Stomach (tissue), 9 donors: ENCODE results near the gene GPR65. TPM values are rescaled to one million over a fixed set of nuclear protein-coding genes. Genes with fewer than 3 reads are reported as not detected.

Experiments
- DNase-seq, 2 donors: peaks; one replicate each; pipeline versions ENCODE4 v3.0.0 to v3.0.0-alpha.2; 2013 to 2019
- H3K27ac ChIP-seq, 5 donors: fragments of 200-600 bp in 4 of 5; sonication (generic) in 4 of 5; one replicate each; pipeline ENCODE4 v1.5.1; 2013 to 2019; ENCODE audit warnings: mild to moderate bottlenecking in 1 of 5, moderate library complexity in 1 of 5
- H3K27me3 ChIP-seq, 3 donors: fragments of 200-600 bp; sonication (generic); one replicate each; pipeline ENCODE4 v1.5.1; 2017 to 2019; ENCODE audit warnings: mixed run types in 1 of 3
- H3K36me3 ChIP-seq, 4 donors: fragments of 200-600 bp; sonication (generic); 1 replicate in 3 of 4; 2 replicates in 1 of 4; pipeline ENCODE4 v1.5.1; 2016 to 2019
- H3K4me1 ChIP-seq, 4 donors: fragments of 200-600 bp; sonication (generic); one replicate each; pipeline ENCODE4 v1.5.1; 2016 to 2019
- H3K4me3 ChIP-seq, 4 donors: fragments of 200-600 bp; sonication (generic) in 3 of 4; one replicate each; pipeline ENCODE4 v1.5.1; 2016 to 2019; ENCODE audit warnings: mild to moderate bottlenecking in 1 of 4
- H3K9me3 ChIP-seq, 4 donors: fragments of 200-600 bp; sonication (generic); one replicate each; pipeline ENCODE4 v1.5.1; 2016 to 2019
- EP300 ChIP-seq: sonication (generic); formaldehyde crosslinking; IDR thresholded peaks from one replicate; pipeline ENCODE4 v1.6.1; 2017; ENCODE audit warnings: antibody characterized with exemption
- POLR2A ChIP-seq, 4 donors: fragments of 450-650 bp; IDR thresholded peaks; one replicate each; pipeline ENCODE4 v1.6.1; 2016; ENCODE audit warnings: antibody characterized with exemption in 4 of 4, control low read depth in 2 of 4, mild to moderate bottlenecking in 1 of 4, moderate library complexity in 1 of 4
- POLR2AphosphoS5 ChIP-seq, 3 donors: sonication (generic); formaldehyde crosslinking; IDR thresholded peaks; one replicate each; pipeline ENCODE4 v1.6.1; 2016; ENCODE audit warnings: antibody characterized with exemption in 3 of 3
- WGBS, 5 donors: extraction: QIAGEN DNeasy Blood & Tissue Kit in 3 of 5; methylation state at CpG; one replicate each; pipeline versions ENCODE4 v1.1.5 to v1.1.7; 2013 to 2018; 5-methylcytosine and 5-hydroxymethylcytosine counted together
- intact Hi-C: fragments of 100-400 bp; cut with DNase I; formaldehyde crosslinking; loops from one replicate; pipeline ENCODE4 v1.15.1; 2023; ENCODE audit warnings: low total_unique reads
- polyA plus RNA-seq, 3 donors: library from polyadenylated mRNA; stranded (reverse); fragments of 200-250 nt; gene quantifications; one replicate each; pipeline ENCODE4 v1.2.3, GENCODE V29; 2013
- total RNA-seq, 5 donors: library from RNA; depleted of rRNA; stranded (reverse); fragments of >200 nt; gene quantifications; one replicate each; pipeline versions ENCODE4 v1.1.0 to v1.2.3, GENCODE V29; 2014 to 2016
- TF ChIP-seq, protein P1 (sequence below), 7 experiments: fragments of 450-650 bp in 4 of 7; fragments of 200-600 bp in 3 of 7; sonication (generic) in 3 of 7; IDR thresholded peaks; one replicate each; pipeline ENCODE4 v1.5.1; 2016 to 2019; ENCODE audit warnings: antibody characterized with exemption in 7 of 7, control low read depth in 2 of 7, mild to moderate bottlenecking in 1 of 7
- donor health status: healthy with polysubstance abuse.
- donor health status: Bipolar disorder and iron deficiency.
- donor health status: healthy.

GPR65 gene
- total and polyA plus RNA-seq, 8 donors: 0.48 to 2.6 (median 1.1) TPM; not detected in 2

DNA sequence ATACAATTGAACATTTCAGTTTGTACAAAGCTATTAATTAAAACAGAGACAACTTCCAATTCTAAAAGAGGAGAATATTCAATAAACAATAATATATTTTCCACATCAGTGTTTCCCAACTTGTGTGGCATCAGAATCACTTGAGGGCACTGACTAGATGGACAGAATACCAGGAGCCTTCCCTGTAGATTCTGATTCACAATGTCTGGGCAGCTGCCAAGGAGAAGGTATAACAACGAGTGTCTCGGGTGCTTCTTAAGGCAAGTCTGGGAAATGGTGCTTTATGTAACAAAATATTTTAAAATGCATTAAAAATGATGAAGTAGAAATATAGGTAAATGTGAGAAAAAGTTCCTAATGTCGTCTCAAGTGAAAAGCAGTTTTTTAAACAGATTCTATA, 38.1 kb upstream of the GPR65 start:
- Histone ChIP-seq H3K9me3 (no peaks in the 10 kb centered on the region), H3K27ac (no peak overlapping the region), H3K27me3 (no peaks in the 10 kb centered on the region), H3K36me3 (peaks cover 9 to 66% (median 62%) of the 10 kb centered on the region in 4 donors), H3K4me1 (no peaks in the 10 kb centered on the region), H3K4me3 (no peak overlapping the region)
- no peak for DNase-seq
- intact Hi-C loops: no loop called here
- WGBS, 5 donors: 85 to 92% (median 87%) methylated on average over 3 of the region's 3 CpGs
- TF ChIP-seq, protein P1, sequence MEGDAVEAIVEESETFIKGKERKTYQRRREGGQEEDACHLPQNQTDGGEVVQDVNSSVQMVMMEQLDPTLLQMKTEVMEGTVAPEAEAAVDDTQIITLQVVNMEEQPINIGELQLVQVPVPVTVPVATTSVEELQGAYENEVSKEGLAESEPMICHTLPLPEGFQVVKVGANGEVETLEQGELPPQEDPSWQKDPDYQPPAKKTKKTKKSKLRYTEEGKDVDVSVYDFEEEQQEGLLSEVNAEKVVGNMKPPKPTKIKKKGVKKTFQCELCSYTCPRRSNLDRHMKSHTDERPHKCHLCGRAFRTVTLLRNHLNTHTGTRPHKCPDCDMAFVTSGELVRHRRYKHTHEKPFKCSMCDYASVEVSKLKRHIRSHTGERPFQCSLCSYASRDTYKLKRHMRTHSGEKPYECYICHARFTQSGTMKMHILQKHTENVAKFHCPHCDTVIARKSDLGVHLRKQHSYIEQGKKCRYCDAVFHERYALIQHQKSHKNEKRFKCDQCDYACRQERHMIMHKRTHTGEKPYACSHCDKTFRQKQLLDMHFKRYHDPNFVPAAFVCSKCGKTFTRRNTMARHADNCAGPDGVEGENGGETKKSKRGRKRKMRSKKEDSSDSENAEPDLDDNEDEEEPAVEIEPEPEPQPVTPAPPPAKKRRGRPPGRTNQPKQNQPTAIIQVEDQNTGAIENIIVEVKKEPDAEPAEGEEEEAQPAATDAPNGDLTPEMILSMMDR (IDR thresholded peaks at IDR 0.05): no peak
- TF ChIP-seq EP300: no peak
- no peak for TF ChIP-seq POLR2AphosphoS5 (IDR thresholded peaks at IDR 0.05)

DNA sequence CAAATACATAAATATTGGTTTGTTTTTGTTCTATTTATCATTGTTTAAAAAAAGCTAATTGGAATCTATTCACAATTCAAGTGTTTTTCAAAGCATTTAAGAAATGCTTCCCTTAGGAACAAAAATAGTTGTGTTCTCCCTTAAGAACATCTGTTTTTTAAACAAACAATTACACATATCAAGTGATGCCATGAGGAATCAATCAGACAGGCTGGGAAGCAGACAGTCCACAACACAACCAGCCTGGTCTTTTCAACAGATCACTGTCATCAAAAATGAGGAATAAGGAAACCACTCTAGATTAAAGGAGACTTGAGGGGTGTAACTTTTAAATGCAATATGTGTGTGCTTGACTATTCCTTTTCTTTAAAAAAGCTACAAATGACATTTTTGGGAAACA, 37.4 kb upstream of the GPR65 start:
- no peaks in the 10 kb centered on the region for H3K9me3 ChIP-seq
- no peaks in the 10 kb centered on the region for H3K27me3 ChIP-seq
- H3K27ac ChIP-seq: no peak overlapping the region
- no peaks in the 10 kb centered on the region for H3K4me1 ChIP-seq
- no peak overlapping the region for H3K4me3 ChIP-seq
- DNase-seq: no peak
- intact Hi-C loops: no loop called here
- TF ChIP-seq POLR2AphosphoS5 (IDR thresholded peaks at IDR 0.05) (no peak), POLR2A (IDR thresholded peaks at IDR 0.05) (no peak), EP300 (no peak)
- TF ChIP-seq, protein P1 (IDR thresholded peaks at IDR 0.05): no peak
- peaks cover 11 to 66% (median 57%) of the 10 kb centered on the region in 4 donors for H3K36me3 ChIP-seq

DNA sequence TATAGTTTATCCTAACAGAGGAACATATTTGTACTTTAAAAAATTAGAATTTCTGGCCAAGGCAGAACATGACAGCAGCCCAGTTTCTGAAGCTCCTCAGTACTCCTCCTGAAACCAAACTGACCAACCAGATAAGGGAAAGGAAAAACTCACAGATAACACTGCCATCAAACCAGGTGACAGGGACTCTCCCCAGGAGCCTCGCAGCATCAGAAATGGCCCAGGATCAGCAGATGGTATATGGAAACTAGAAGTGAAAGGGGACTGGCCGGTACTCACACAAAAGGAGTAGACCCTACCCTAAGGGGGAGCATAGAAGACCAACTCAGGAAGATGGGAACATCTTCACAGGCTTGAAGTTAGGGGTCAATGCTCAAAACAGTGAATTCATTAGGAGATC, 33.9 kb upstream of the GPR65 start:
- intact Hi-C loops: no loop called here
- TF ChIP-seq POLR2AphosphoS5 (IDR thresholded peaks at IDR 0.05) (no peak), POLR2A (IDR thresholded peaks at IDR 0.05) (no peak), EP300 (no peak)
- TF ChIP-seq, protein P1 (IDR thresholded peaks at IDR 0.05): no peak
- H3K9me3 ChIP-seq: no peaks in the 10 kb centered on the region
- no peaks in the 10 kb centered on the region for H3K27me3 ChIP-seq
- peaks cover 11 to 69% (median 37%) of the 10 kb centered on the region in 4 donors for H3K36me3 ChIP-seq
- no peak overlapping the region for H3K27ac ChIP-seq
- no peak overlapping the region for H3K4me3 ChIP-seq
- 69 to 95% (median 89%) methylated on average over 2 of the region's 2 CpGs for WGBS, 5 donors
- peaks cover 0 to 7% (median 0%) of the 10 kb centered on the region in 4 donors for H3K4me1 ChIP-seq
- DNase-seq: no peak

DNA sequence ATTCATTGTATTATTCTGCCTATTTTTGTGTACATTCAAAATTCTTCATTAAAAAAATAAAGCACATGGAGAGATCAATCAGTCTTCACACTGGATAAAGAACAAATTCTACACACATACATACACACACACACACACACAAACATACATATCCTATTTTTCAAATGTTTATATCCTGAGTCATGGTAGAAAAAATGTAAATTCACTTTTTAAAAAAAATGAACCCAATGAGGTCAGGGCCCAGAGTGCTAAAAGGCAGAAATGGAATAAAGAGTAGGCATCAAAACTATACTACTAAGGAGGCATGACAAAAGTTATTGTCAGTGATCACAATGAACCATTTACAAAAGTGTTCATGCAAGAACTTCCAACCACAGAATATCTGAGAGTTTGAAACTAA, 29.3 kb upstream of the GPR65 start:
- H3K27me3 ChIP-seq: no peaks in the 10 kb centered on the region
- DNase-seq: no peak
- intact Hi-C loops: no loop called here
- TF ChIP-seq EP300: no peak
- TF ChIP-seq POLR2A (IDR thresholded peaks at IDR 0.05): no peak
- TF ChIP-seq POLR2AphosphoS5 (IDR thresholded peaks at IDR 0.05): no peak
- TF ChIP-seq, protein P1 (IDR thresholded peaks at IDR 0.05): no peak
- H3K9me3 ChIP-seq: no peaks in the 10 kb centered on the region
- H3K4me3 ChIP-seq: no peak overlapping the region
- H3K36me3 ChIP-seq: peaks cover 6 to 67% (median 35%) of the 10 kb centered on the region in 4 donors
- no peak overlapping the region for H3K27ac ChIP-seq
- peaks cover 0 to 7% (median 0%) of the 10 kb centered on the region in 4 donors for H3K4me1 ChIP-seq
